ENCODE measurements around the gene WRNIP1.

The WRNIP1 gene

DNA sequence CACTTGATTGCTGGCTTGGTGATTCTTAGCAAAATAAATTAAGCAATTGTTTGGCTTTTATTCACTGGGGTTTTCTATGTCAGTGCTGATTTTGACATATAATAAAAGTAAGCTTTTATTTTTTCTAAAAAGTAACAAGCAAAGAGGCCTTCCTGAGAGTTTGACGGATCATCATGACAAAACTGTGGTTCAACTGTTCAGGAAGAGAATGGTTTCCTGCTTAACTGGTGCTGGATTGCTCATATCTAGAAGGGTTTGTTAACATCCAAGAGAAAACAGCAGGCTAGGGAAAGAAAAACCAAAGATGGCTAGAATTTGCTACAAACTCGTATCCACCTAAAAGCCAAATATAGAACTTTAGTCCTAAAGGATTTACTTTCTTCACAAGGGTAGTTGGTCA lies 55.2 kb downstream of the WRNIP1 start:
- peak overlapping the region; percentile 11; the same call in 1 of the 2 replicates for H3K4me3 ChIP-seq (ENCODE audit: low read length)
- peak; percentile 54 for DNase-seq (ENCODE audit: low read depth, low spot score)

DNA sequence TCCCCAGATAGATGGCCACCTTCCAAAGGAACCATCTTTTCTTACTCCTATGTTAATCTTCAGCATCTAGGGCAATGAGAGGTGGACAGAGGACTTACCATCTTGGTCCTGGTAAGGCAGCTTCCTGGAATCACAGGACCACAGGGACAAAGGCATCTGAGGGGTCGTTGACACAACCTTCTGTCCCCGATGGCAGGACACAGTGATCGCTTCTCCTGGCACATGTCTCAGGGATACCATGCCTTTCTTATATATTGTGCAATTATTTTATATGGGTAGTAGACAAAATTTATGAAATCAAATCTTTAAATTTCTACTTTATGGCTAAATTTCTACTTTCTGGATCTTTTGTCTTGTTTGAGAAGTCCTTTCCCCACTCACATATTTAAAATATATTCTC lies 56.4 kb downstream of the WRNIP1 start:
- no peak for DNase-seq (ENCODE audit: low read depth, low spot score)
- no peak overlapping the region for H3K4me3 ChIP-seq (ENCODE audit: low read length)

DNA sequence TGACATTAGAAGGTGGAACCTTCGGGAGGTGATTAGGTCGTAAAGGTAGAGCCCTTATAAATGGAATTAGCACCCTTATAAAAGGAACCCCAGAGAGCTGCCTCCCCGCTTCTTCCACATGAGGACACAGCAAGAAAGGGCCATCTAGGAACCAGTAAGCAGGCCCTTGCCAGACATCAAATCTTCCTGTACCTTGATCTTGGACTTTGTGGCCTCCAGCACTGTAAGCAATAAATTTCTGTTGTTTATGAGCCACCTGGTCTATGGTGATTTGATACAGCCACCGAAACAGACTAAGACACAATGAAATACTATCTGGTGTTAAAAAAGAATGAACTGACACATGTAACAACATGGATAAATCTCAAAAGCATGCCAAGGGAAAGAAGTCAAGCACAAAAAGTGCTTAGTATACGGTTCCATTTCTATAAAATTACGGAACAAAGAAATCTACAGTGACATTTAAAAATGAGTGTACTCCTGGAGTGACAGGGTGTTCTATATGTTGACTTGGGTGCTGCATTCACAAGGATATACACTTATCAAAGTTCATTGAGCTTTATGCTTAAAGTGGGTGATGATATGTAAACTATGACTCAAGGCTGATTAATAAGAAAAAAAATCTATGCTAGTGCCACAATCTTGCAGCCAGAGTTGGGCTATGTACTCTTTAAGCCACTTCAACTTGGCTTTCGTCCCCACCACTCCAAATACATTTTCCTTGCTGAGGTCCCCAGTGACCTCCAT lies 58.1 kb downstream of the WRNIP1 start:
- no peak overlapping the region for H3K4me3 ChIP-seq (ENCODE audit: low read length)
- DNase-seq (ENCODE audit: low read depth, low spot score) = no peak

DNA sequence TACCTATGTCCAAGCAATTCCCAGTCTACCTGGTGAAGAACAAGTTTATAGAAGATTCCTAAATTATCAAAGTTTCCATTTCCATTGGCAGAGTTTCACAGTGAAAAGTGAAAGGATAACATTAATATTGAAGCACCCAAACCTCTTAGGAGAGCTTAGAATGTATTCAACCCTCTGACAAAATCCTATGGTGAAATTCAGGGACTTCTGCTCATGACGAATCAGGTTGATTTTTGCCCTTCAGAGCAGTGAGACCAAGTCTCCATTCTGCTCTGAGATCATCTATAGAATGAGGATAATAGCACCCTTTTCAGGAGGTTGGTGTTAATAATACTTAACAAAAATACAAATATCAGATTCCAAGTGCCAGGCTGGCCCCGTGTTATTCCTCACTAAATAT lies 60.9 kb downstream of the WRNIP1 start:
- no peak for DNase-seq (ENCODE audit: low read depth, low spot score)

DNA sequence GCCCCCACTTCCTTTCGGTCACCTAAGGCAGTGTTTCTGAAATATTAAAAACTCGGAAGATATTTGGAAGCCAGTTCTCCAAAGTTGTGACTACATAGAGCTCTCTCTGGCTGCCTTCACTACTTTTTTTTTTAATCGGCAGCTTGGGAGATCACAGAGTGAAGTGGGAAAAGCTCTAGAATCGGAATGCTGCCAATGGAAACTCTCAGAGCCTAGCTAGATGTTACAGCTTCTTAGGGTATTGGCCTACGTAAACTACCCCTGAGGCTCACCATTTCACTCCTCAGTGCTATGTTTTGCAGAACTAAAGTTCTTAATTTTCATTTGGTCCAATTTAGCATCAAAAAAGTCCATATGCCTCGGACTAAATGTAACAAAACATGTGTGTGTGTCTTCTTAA lies 61.9 kb downstream of the WRNIP1 start:
- DNase-seq (ENCODE audit: low read depth, low spot score) = no peak
- no peak overlapping the region for H3K4me3 ChIP-seq (ENCODE audit: low read length)

More for the DNA sequence above, 60.9 kb downstream of the WRNIP1 start:
- no peak overlapping the region for H3K4me3 ChIP-seq (ENCODE audit: low read length)

DNA sequence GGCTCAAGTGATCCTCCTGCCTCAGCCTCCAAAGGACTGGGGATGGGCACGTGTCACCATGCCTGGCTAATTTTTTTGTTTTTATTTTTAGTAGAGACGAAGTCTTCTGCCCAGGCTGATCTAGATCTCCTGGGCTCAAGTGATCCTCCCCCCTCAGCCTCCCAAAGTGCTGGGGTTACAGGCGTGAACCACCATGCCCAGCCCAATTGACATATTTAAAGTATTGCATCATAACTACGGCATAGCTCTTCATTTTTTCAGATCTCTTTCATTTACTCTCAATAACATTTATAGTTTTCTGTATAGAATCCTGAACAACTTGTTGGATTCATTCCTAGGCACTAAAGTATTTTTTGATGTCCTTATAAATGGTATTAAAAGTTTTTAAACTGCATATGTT lies 63.4 kb downstream of the WRNIP1 start:
- H3K4me3 ChIP-seq (ENCODE audit: low read length) = no peak overlapping the region
- DNase-seq (ENCODE audit: low read depth, low spot score) = no peak

DNA sequence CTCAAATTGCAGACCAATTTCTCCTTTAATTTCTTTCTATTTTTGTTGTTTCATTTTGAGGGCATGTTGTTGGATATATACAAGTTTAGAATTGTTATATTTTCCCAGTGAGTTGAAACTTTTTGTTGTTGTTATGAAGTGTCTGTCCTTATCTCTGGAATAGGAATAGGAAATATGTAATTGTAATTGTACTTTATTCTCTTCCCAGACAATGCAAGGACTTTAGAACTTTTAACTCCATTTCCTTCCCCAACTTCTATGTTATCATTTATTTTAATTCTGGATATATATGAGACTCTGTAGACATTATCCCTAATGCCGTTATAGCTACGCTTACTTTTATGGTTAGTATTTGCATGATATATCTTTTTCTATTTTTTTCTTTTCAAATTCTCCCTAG lies 64.1 kb downstream of the WRNIP1 start:
- DNase-seq (ENCODE audit: low read depth, low spot score) = no peak
- H3K4me3 ChIP-seq (ENCODE audit: low read length) = no peak overlapping the region

DNA sequence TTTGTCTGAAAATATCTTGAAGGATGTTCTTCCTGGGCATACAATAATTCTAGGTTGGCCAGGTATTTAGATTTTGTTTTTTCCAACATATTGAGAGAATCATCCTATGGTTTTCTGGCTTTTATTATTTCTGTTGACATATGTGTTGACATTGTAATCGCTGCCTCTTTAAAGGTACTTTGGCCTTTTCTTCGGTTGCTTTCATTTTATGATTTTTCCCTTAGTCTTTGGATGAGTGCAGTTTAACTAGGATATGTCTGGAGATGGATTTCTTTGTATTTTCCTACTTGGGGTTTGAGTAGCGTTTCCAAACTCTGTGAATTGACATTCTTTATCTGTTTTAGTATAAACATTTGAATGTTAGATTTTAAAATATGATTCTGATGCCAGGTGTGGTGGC lies 65.0 kb downstream of the WRNIP1 start:
- DNase-seq (ENCODE audit: low read depth, low spot score) = no peak
- no peak overlapping the region for H3K4me3 ChIP-seq (ENCODE audit: low read length)

DNA sequence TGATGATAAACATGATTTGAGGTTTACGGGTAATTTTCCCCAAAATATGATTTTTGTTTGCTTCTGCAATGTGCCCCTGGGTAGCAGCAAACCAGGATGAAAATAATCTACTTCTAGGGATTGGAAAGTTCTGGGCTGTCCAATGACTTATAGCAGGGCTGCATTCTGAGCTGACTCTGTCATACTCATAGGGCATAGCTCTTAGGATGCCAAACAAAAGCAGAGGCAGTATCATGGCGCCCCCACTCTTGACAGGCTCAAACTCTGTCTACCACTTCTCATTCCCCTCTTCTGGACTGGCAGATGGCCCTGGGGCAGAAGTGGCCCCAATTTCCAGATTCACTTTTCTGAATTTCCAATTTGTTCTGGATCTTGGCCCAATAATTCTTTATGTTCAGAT lies 66.2 kb downstream of the WRNIP1 start:
- DNase-seq (ENCODE audit: low read depth, low spot score) = no peak
- H3K4me3 ChIP-seq (ENCODE audit: low read length) = no peak overlapping the region

DNA sequence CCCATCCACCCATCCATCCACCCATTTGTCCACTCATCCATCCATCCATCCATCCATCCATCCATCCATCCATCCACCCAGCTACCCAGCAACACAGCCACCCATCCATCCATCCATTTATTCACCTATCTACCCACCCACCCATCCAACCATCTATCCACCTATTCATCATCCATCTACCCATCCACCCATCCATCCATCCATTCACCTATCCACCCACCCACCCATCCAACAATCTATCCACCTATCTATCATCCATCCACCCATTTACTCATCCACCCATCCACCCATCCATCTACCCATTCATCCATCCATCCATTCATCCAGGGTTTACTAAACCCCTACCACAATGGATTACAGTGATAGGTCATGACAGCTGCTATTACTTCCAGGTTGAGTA lies 69.1 kb downstream of the WRNIP1 start:
- H3K4me3 ChIP-seq (ENCODE audit: low read length) = no peak overlapping the region

More for the DNA sequence above, 69.1 kb downstream of the WRNIP1 start:
- no peak for DNase-seq (ENCODE audit: low read depth, low spot score)

Measured in Jurkat, Clone E6-1 (cell line).